ENCODE results near the gene CTDSP2.

- TF ChIP-seq CTCF (IDR thresholded peaks at IDR 0.05; ENCODE audit: insufficient read depth, low read depth, low read length) (no peak), EZH2 (IDR thresholded peaks at IDR 0.05; ENCODE audit: insufficient read depth, low read length) (no peak)
These were observed 19.9 kb upstream of the CTDSP2 start for GRCh38 chr12:57866308-57867019.
